Aorta (tissue), 5 donors: ENCODE results near the gene DUSP2. TPM values are rescaled to one million over a fixed set of nuclear protein-coding genes. Genes with fewer than 3 reads are reported as not detected.

Experiments
- ATAC-seq: fragments of 200-7000 bp; cut with Tn5 transposase; one replicate; pipeline ENCODE4 v1.9.1; 2022; ENCODE audit warnings: moderate library complexity; ENCODE audit not compliant: low FRiP score
- DNase-seq, 2 donors: peaks; one replicate each; pipeline ENCODE4 v3.0.0-alpha.2; 2020
- H3K27ac ChIP-seq, 2 donors: one replicate each; pipeline ENCODE4 v1.5.1; 2013; ENCODE audit warnings: low read length in 2 of 2, mild to moderate bottlenecking in 2 of 2, moderate library complexity in 2 of 2, control low read depth in 1 of 2, inconsistent platforms in 1 of 2, low read depth in 1 of 2
- H3K27me3 ChIP-seq, 2 donors: one replicate each; pipeline ENCODE4 v1.6.1; 2013; ENCODE audit warnings: control low read depth in 1 of 2, low read length in 1 of 2, mild to moderate bottlenecking in 1 of 2, moderate library complexity in 1 of 2; ENCODE audit not compliant: insufficient read depth in 2 of 2, control insufficient read depth in 1 of 2
- H3K36me3 ChIP-seq, 2 donors: one replicate each; pipeline ENCODE4 v1.6.1; 2013; ENCODE audit warnings: control low read depth in 1 of 2, low read length in 1 of 2, mild to moderate bottlenecking in 1 of 2; ENCODE audit not compliant: insufficient read depth in 2 of 2, control insufficient read depth in 1 of 2
- H3K4me1 ChIP-seq, 2 donors: one replicate each; pipeline ENCODE4 v1.6.1; 2013; ENCODE audit warnings: low read length in 2 of 2, control low read depth in 1 of 2, mild to moderate bottlenecking in 1 of 2, moderate library complexity in 1 of 2; ENCODE audit not compliant: insufficient read depth in 2 of 2, control insufficient read depth in 1 of 2
- H3K4me3 ChIP-seq, 2 donors: one replicate each; pipeline ENCODE4 v1.5.1; 2013; ENCODE audit warnings: low read length in 2 of 2, control low read depth in 1 of 2, mild to moderate bottlenecking in 1 of 2
- H3K9me3 ChIP-seq: one replicate; pipeline ENCODE4 v1.6.1; 2013; ENCODE audit warnings: mild to moderate bottlenecking, low read length; ENCODE audit not compliant: control insufficient read depth
- WGBS, 2 donors: extraction: QIAGEN DNeasy Blood & Tissue Kit; methylation state at CpG; one replicate each; pipeline ENCODE4 v1.1.7; 2013; 5-methylcytosine and 5-hydroxymethylcytosine counted together
- intact Hi-C, 2 donors: fragments of 100-400 bp; cut with DNase I; formaldehyde crosslinking; loops; one replicate each; pipeline versions ENCODE4 v1.14.2 to v1.15.0; 2022
- polyA plus RNA-seq, 2 donors: library from polyadenylated mRNA; stranded (reverse); fragments of 200-250 nt; gene quantifications; one replicate each; pipeline ENCODE4 v1.2.3, GENCODE V29; 2013
- total RNA-seq, 2 donors: library from RNA; stranded (reverse); fragmentation: NEBNext Ultra II Directional; extraction: Animal tissue kit (Norgen Biotek cat#: 25700); gene quantifications; one replicate each; pipeline ENCODE4 v1.2.1, GENCODE V29; 2021
- donor health status: healthy with polysubstance abuse.
- donor health status: Bipolar disorder and iron deficiency.
- donor health status: DM: no; HTN: no; CAD: no.
- donor health status: DM: no; HTN: no; CAD: no.
- donor health status: DM: yes; HTN: yes; CAD: no.

DUSP2 gene
- total and polyA plus RNA-seq, 4 donors = 1.2 to 7.5 (median 3.8) TPM

DNA sequence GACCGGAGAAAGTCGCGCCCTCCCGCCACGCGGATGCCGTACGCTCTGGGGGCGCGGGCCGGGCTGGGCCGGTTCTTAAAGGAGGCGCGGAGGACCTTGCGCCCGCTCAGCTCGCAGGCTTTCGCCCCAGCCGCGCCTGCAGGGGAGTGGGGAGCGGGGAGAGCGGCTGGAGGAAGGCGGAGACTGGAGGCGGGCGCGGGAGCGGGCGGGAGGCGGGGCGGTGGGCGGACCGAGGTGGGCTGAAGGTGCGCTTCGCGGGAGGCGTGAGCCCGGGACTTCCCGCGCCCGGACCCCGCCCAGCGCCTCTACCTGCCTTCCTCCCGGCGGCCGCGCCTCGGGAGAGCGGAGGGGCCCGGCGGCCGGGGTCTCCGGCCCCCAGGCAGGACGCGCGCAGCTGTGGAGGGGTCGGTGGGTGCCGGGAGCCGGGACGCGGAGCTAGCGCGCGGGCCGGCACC, 28.8 kb downstream of the DUSP2 start, which contains the start of gene ADRA2B:
ADRA2B (minus strand) TSS at position 148 of the 455 bp plus-strand sequence. CDS start 422 bp downstream, outside the sequence.
- Histone ChIP-seq H3K36me3 (no peaks in the 10 kb centered on the region), H3K9me3 (no peaks in the 10 kb centered on the region), H3K4me3 (peak within 1 kb of the TSS; percentile 41 to 50), H3K4me1 (no peaks in the 10 kb centered on the region), H3K27me3 (no peaks in the 10 kb centered on the region), H3K27ac (no peak within 1 kb of the TSS)
- intact Hi-C loops = loop anchor here (2.0 to 10.0 kb wide), 2 partner anchors 46 to 112 kb away; no protein-coding TSS in a partner anchor
- whole genome bisulfite sequencing, 2 donors = 1% methylated on average over 46 to 64 of the region's 64 CpGs
- DNase-seq (peak in 1 of 2 donors; percentile 76), ATAC-seq (no peak)

DNA sequence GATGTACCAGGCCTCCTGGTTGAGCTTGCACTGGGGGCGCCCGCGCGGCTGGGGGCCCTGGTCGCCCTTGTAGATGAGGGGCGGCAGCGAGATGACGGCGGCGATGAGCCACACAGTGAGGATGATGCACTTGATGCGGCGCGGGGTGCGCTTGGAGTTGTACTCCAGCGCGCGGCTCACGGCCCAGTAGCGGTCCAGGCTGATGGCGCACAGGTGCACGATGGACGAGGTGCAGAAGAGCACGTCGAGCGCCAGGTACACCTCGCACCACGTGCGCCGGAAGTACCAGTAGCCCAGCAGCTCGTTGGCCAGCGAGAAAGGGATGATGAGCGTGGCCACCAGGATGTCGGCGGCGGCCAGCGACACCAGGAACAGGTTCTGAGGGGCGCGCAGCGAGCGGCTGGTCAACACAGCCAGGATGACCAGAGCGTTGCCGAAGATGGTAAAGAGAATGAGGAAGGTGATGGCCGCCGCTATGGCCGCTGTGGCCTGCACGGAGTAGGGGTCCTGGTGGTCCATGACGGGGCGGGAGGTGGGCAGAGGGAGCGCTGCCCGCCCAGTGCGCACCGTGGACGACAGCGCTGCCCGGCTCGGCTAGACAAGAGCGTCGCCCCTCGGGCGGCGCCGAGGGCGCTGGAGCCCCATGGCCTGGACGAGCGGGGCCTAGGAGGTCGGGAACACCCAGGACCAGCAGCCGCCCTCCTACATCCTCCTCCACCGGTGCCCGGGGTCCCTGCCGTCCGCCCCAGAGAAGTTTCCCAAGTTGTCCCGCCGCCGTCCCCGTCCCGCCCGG, 29.4 kb downstream of the DUSP2 start:
- DNase-seq = peak; percentile 50 to 83

DNA sequence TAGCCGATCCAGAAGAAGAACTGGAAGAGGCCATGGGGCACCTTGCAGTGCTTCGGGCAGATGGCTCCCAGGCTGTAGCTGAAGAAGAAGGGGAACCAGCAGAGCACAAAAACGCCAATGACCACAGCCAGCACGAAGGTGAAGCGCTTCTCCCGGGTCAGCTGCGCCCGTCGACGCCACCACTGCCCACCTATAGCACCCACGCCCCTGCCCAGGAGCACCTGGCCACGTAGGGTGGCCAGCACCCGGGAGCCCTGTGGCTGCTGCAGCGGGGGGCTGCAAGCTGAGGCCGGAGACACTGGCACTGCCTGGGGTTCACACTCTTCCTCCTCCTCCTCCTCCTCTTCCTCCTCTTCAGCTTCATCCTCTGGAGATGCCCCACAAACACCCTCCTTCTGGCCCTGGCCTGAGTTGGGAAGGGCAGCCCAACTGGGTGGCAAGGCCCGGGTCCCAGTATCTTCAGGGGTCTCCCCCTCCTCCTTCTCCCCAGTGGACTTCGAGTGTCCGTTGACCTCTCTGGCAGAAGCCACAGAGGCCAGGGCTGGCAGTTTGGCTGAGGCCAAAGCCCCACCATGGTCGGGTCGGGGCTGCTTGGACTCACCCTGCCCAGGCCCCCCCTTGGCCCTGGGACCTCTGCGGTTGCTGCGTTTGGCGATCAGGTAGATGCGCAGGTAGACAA, 30.2 kb downstream of the DUSP2 start:
- WGBS, 2 donors = 96 to 98% methylated on average over 24 of the region's 24 CpGs

More for the DNA sequence above, 29.4 kb downstream of the DUSP2 start:
- intact Hi-C loops = loop anchor here (2.0 to 10.0 kb wide), 2 partner anchors 45 to 111 kb away; no protein-coding TSS in a partner anchor
- no peaks in the 10 kb centered on the region for H3K4me1 ChIP-seq
- ATAC-seq = no peak
- 44 to 47% methylated on average over 59 to 77 of the region's 77 CpGs for WGBS, 2 donors
- no peaks in the 10 kb centered on the region for H3K36me3 ChIP-seq
- no peaks in the 10 kb centered on the region for H3K27me3 ChIP-seq
- no peak overlapping the region for H3K27ac ChIP-seq
- no peaks in the 10 kb centered on the region for H3K9me3 ChIP-seq
- H3K4me3 ChIP-seq = peak overlapping the region in 1 of 2 donors; percentile 50

DNA sequence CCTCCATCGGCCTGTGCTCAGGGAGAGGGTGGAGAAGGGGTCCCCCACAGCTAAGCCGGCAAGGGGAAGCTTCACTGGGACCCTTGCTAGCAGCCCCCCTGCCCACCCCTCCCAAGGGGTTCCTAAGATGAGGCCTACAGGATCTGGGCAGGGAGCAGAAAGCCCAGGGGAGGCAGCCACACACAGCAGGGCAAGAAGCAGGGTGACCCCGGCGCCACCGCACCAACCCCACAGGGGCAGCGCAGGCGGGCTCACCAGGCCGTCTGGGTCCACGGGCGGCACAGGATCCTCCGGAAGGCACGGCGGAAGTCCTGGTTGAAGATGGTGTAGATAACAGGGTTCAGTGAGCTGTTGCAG, 30.7 kb downstream of the DUSP2 start:
- Histone ChIP-seq H3K27me3 (no peaks in the 10 kb centered on the region), H3K27ac (no peak overlapping the region), H3K36me3 (no peaks in the 10 kb centered on the region), H3K4me1 (no peaks in the 10 kb centered on the region), H3K4me3 (no peak overlapping the region), H3K9me3 (no peaks in the 10 kb centered on the region)
- intact Hi-C loops = loop anchor here in 1 of 2 donors (10.0 kb wide), 1 partner anchor 110 kb away; no protein-coding TSS in a partner anchor
- 90% methylated on average over 13 of the region's 13 CpGs for WGBS, 2 donors
- ATAC-seq (no peak), DNase-seq (peak; percentile 40 to 61)

More for the DNA sequence above, 30.2 kb downstream of the DUSP2 start:
- Histone ChIP-seq H3K4me1 (no peaks in the 10 kb centered on the region), H3K4me3 (no peak overlapping the region), H3K36me3 (no peaks in the 10 kb centered on the region), H3K27ac (no peak overlapping the region), H3K27me3 (no peaks in the 10 kb centered on the region), H3K9me3 (no peaks in the 10 kb centered on the region)
- intact Hi-C loops = loop anchor here in 1 of 2 donors (10.0 kb wide), 1 partner anchor 110 kb away; no protein-coding TSS in a partner anchor
- ATAC-seq = no peak
- peak in 1 of 2 donors; percentile 41 for DNase-seq

DNA sequence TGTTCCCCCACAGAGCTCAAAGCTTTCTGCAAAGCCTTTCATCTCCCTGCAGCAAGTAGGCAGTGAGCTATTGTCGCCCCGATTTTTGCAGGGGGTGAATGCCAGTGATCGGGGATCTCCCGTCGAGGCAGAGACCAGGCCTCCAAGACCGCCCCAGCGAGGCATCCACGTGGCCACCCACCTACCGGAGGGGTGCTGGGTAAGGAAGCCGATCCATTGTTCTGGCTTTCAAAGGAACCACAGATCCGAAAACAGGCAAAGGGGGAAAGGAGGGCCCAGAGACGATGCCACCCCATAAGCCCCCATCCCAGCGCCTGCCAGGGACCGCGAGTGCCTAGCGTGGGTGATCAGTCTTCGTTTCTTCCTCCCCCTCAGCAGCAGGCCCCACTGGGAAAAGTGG, 31.3 kb downstream of the DUSP2 start:
- Histone ChIP-seq H3K4me1 (no peaks in the 10 kb centered on the region), H3K4me3 (no peak overlapping the region), H3K27me3 (no peaks in the 10 kb centered on the region), H3K36me3 (no peaks in the 10 kb centered on the region), H3K27ac (no peak overlapping the region), H3K9me3 (no peaks in the 10 kb centered on the region)
- 86 to 93% methylated on average over 17 of the region's 17 CpGs for WGBS, 2 donors
- no peak for ATAC-seq
- intact Hi-C loops = loop anchor here in 1 of 2 donors (10.0 kb wide), 1 partner anchor 109 kb away; no protein-coding TSS in a partner anchor
- peak; percentile 36 to 62 for DNase-seq

DNA sequence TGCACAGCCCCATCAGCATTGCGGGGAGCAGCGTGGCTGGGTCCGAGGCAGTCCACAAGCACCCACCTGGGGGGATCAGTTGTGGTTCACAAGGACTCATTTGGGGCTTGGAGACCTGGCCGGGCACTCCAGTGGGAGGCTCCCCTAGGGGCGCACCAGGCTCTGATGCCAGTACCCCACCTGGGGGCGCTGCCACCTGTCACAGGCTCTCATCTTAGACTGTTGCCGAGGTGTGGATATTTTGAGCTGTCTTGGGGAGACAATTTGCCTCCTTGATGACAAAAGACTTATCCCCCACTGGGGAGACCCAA, 31.9 kb downstream of the DUSP2 start:
- DNase-seq (peak; percentile 38 to 53), ATAC-seq (no peak)
- Histone ChIP-seq H3K9me3 (no peaks in the 10 kb centered on the region), H3K27ac (no peak overlapping the region), H3K4me3 (no peak overlapping the region), H3K36me3 (no peaks in the 10 kb centered on the region), H3K4me1 (no peaks in the 10 kb centered on the region), H3K27me3 (no peaks in the 10 kb centered on the region)
- intact Hi-C loops = loop anchor here in 1 of 2 donors (10.0 kb wide), 1 partner anchor 109 kb away; no protein-coding TSS in a partner anchor
- WGBS, 2 donors = 92 to 95% methylated on average over 7 of the region's 7 CpGs

DNA sequence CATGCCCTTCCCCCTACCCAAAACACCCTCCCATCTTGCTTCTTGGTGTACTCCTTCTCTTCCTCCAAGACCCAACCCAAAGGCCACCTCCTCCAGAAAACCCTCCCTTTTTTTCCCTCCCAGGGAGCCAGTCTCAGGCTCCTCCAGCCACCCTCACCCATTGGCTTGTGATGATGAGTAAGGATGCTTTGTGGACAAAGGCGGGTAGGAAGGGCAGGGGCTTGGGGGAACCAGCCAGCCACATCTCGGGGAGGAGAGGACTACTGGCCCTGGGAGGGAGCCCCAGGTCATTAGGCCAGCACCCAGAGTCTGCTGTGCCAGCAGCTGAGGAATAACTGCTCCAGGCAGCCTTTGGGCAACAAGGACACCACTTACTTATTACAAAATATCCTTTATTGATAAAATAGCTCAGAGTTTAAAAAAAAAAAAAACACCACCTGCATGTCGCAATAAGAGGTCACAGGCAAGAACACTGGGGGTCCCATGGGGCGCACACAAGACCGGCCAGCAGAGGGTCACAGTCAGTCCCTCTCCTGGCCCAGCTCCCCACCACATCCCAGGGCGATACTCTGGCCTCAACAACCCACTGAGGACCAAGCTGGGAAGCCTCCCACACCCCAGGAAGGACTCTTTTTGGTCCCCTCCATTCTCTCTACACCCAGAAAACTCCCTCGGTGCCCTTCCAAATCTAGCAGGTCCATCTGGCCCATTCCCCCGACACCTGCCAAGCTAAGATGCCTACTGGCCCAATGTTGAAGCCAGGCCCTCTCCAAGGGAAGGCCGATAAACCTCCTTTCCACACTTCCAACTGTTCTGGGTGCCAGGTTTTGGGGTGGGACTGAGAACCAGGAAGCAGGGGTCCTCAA, 32.5 kb downstream of the DUSP2 start:
- Histone ChIP-seq H3K4me3 (no peak overlapping the region), H3K9me3 (no peaks in the 10 kb centered on the region), H3K27ac (no peak overlapping the region), H3K4me1 (no peaks in the 10 kb centered on the region), H3K36me3 (no peaks in the 10 kb centered on the region), H3K27me3 (no peaks in the 10 kb centered on the region)
- WGBS, 2 donors = 94 to 95% methylated on average over 9 of the region's 9 CpGs
- no peak for ATAC-seq
- intact Hi-C loops = loop anchor here in 1 of 2 donors (10.0 kb wide), 1 partner anchor 108 kb away; no protein-coding TSS in a partner anchor
- peak; percentile 22 to 36 for DNase-seq
